ENCODE data around the gene GLT1D1.

Gene GLT1D1

DNA sequence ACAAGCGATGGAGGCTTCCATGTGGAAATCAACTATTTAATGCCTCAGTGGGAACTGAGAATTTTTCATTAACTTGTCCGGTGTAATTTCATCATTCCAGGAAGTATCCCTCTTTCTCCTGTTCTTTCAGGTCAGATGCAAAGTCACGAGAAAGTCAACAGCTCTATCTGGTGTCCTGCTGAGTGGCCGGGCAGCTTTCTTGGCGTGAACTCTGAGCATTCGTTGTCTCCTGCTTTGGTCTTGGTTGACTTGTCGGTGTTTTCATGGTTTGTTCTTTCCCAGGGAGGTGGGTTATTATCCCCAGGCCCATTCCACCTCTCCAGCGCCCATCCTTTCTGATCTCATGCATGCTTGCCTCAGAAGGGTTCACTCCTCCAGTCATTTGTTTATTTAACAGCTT, 149.1 kb downstream of the GLT1D1 start:
- DNase-seq (ENCODE audit: low read depth): no peak

DNA sequence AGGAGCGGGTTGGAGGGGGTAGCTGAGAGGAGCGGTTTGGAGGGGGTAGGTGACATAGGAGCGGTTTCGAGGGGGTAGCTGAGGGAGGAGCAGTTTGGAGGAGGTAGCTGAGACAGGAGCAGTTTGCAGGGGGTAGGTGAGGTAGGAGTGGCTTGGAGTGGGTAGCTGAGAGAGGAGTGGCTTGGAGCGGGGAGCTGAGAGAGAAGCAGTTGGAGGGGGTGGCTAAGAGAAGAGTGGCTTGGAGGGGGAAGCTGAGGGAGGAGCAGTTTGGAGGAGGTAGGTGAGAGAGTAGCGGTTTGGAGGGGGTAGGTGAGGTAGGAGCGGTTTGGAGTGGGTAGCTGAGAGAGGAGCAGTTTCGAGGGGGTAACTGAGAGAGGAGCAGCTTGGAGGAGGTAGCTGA, 152.1 kb downstream of the GLT1D1 start:
- no peak for DNase-seq (ENCODE audit: low read depth)

DNA sequence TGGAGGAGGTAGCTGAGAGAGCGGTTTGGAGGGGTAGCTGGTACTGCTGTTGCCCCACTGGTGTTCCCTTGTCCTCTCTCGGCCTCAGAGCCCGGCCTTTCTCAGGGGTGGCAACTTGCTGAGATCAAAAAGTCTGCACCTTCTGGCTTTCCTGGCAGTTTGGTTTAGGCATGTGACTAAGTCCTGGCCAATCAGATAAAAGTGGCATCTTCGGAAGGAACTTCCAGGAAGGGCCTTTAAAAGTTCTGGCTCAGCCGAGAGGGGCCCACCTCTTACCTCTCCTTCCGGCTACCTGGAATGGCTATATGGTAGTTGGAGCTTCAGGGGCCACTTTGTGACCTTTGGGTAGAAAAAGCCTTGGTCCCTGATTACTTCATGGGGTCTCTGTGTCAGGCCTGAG, 152.6 kb downstream of the GLT1D1 start:
- no peak for DNase-seq (ENCODE audit: low read depth)

DNA sequence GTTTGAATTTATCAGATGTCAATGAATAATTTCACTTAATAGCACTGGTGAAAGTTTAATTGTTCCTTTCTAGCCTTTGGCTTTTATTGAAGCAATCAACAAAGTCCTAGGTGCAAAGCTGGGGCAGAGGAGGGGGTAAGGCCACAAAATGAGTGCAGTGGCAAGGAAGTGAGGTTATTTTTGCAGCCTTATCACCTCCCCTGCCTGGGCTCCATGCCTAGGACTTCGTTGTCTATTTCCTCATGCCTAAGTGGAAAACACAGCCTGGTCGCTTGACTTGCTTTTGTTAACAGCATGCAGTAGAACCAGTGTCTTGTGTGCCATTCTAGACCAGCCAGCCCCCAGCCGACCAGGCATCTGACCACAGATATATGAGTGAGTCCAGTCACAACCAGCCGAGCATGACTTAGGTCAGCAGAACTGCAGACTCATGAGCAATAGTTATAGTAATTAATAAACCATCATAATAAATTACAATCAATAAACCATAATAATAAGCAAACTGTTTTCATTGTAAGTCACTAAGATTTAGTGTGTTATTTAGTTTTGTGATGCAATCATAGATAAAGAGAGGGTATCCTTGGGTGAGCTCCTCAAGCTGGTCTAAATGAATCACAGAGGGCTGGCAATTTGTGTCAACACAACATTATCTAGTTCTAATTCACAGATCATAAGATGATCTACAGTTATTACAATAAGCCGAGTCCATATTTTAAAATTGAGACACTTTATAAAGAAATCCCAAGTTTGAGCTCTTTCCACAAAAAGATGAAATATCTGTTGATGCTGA, 156.8 kb downstream of the GLT1D1 start:
- no peak for DNase-seq (ENCODE audit: low read depth)

DNA sequence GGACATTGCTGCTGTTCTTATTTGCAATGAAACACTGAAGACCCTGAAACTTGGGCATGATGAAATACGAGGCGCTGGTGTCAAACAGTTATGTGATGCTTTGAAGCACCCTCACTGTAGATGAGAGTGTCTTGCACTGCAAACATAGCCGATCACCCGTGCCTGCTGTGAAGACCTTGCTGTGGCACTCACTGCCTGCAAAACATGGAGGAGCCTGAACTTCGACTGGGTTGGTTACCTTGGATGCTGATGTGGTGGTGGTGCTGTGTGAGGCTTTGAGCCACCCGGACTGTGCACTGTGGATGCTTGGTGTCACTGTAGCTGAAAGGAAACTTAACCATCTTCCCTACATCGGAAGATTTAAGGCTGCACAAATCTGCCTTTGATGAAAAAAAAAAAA, 162.9 kb downstream of the GLT1D1 start:
- no peak for DNase-seq (ENCODE audit: low read depth)

DNA sequence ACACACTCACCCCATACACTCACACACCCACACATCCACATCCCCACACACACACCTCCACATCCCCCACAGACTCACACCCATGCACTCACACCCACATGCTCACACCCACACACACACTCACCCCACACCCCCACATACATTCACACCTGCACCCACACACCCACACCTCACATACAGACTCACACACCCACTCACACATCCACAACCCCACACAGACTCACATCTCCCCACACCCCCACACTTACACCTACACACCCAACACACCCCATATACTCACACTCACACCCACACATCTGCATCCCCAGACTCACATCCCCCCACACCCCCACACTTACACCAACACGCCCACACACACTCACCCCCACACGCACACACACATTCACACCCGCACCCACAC, 171.8 kb downstream of the GLT1D1 start:
- no peak for DNase-seq (ENCODE audit: low read depth)

DNA sequence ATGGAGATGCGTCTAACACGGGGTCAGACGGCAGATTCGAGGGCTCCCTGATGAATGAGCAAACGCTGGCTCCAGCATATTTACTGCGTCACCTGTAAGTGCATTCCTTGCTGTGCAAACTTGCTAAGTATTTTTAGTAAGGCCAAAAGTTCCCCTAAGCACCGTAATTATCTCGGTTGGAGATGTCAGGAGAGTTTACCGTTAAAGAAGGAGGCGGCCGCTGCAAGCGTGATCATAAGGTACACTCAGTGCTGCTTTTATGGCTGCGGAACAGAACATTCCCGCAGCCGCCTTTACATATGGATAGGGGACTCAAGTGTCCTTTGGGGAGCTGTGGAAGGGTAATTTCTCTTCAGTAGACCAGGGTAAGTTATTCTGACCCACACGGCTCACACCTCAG, 175.6 kb downstream of the GLT1D1 start:
- no peak for DNase-seq (ENCODE audit: low read depth)
